Suprapubic skin (tissue), 4 donors: ENCODE results near the gene DUSP16.

Experiments
- POLR2A ChIP-seq, 2 donors: fragments of 450-650 bp; IDR thresholded peaks; one replicate each; pipeline ENCODE4 v1.6.1; 2017; ENCODE audit warnings: antibody characterized with exemption in 2 of 2, mild to moderate bottlenecking in 2 of 2, moderate library complexity in 2 of 2
- POLR2AphosphoS5 ChIP-seq, 3 donors: sonication (generic); formaldehyde crosslinking; IDR thresholded peaks; one replicate each; pipeline ENCODE4 v1.6.1; 2017; ENCODE audit warnings: antibody characterized with exemption in 3 of 3
- TF ChIP-seq, protein P1 (sequence below), 2 donors: fragments of 200-600 bp in 1 of 2; fragments of 450-650 bp in 1 of 2; sonication (generic) in 1 of 2; IDR thresholded peaks; one replicate each; pipeline ENCODE4 v1.5.1; 2016 to 2019; ENCODE audit warnings: antibody characterized with exemption in 2 of 2, mild to moderate bottlenecking in 1 of 2, moderate library complexity in 1 of 2

DNA sequence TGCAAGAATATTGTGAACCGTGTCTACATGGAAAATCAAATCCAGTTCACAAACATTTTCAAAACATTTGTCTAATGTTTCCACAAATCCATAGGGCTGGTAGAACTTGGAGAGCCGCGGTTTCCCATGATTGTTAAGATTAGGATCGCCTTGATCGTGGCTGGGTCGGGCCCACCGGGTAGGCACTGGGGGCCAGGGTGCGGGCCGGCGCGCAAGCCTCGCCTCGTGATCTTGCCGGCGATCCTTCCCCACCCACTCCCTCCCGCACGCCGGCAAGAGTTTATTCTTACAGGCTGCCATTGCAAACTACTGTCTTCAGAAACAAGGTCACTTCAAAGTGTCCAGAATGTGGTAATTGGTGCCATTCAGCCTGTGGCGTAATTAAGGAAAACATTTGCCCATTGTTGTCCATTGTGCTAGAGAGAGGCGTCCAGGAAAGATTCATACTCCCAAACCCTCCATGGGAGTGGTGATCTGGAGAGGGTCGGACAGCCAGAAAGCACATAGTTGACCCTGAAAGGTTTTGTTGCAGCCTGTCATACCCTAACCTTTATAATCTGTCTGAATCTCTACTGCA lies 110.2 kb downstream of the DUSP16 start:
- TF ChIP-seq, protein P1, sequence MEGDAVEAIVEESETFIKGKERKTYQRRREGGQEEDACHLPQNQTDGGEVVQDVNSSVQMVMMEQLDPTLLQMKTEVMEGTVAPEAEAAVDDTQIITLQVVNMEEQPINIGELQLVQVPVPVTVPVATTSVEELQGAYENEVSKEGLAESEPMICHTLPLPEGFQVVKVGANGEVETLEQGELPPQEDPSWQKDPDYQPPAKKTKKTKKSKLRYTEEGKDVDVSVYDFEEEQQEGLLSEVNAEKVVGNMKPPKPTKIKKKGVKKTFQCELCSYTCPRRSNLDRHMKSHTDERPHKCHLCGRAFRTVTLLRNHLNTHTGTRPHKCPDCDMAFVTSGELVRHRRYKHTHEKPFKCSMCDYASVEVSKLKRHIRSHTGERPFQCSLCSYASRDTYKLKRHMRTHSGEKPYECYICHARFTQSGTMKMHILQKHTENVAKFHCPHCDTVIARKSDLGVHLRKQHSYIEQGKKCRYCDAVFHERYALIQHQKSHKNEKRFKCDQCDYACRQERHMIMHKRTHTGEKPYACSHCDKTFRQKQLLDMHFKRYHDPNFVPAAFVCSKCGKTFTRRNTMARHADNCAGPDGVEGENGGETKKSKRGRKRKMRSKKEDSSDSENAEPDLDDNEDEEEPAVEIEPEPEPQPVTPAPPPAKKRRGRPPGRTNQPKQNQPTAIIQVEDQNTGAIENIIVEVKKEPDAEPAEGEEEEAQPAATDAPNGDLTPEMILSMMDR (IDR thresholded peaks at IDR 0.05), result no peak
- no peak for TF ChIP-seq POLR2A (IDR thresholded peaks at IDR 0.05)
- TF ChIP-seq POLR2AphosphoS5 (IDR thresholded peaks at IDR 0.05), result no peak
